ENCODE results near the gene BCR.
"Not testable (repeated sequence)": the region's sequence is repeated elsewhere in the genome, so short reads cannot be mapped to it uniquely, and the experiment has no call there.

The BCR gene

GRCh38 chr22:23301591-23301990, 121.3 kb downstream of the BCR start:
- no peak overlapping the region for H3K4me3 ChIP-seq (ENCODE audit: low read depth, low read length)

DNA sequence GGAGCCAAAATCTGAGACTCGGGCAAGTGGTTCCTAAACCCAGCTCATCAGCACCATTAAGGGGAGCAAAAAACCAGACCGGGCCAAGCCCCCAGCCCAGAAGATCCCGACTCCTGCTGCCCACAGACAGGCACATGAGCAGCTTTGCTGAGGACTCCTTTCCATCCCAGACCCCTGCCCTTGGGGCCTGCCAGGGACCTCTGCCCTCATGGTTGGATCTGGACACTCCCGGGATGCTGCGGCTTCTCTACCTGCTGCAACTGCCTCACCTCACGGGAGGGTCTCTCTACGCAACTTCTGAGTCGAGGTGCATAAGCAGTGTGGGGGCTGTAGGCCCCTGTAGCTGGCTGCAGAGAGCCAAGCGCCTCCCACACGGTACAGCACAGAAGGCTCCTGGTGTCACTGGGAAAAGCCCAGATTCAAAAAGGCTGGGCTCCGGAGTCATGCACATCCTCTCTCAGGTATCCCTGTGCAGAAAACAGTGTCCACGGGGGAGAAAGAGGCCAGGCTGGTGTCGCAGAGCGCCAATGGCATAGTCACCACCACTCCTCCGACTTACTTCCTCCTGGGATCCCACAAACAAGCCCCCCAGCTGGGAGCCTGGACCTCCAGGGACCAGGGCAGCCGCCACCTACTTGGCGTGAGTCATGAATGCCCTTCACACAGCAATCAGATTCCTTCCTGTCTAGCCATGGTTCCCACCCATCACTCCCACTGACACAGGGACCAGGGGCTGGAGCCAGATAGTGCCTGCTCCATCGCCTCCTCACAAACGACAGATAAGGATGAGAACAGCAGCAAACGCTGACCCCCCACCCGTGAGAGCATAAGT, 122.1 kb downstream of the BCR start:
- TF ChIP-seq, protein P1, sequence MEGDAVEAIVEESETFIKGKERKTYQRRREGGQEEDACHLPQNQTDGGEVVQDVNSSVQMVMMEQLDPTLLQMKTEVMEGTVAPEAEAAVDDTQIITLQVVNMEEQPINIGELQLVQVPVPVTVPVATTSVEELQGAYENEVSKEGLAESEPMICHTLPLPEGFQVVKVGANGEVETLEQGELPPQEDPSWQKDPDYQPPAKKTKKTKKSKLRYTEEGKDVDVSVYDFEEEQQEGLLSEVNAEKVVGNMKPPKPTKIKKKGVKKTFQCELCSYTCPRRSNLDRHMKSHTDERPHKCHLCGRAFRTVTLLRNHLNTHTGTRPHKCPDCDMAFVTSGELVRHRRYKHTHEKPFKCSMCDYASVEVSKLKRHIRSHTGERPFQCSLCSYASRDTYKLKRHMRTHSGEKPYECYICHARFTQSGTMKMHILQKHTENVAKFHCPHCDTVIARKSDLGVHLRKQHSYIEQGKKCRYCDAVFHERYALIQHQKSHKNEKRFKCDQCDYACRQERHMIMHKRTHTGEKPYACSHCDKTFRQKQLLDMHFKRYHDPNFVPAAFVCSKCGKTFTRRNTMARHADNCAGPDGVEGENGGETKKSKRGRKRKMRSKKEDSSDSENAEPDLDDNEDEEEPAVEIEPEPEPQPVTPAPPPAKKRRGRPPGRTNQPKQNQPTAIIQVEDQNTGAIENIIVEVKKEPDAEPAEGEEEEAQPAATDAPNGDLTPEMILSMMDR (IDR thresholded peaks at IDR 0.05; ENCODE audit: control insufficient read depth, extremely low read depth, insufficient read depth), result no peak
- no peak overlapping the region for H3K4me3 ChIP-seq (ENCODE audit: low read depth, low read length)
- no peak for DNase-seq (ENCODE audit: low read depth)

More at GRCh38 chr22:23301591-23301990, 121.3 kb downstream of the BCR start:
- no peak for DNase-seq (ENCODE audit: low read depth)
- TF ChIP-seq, protein P1 (IDR thresholded peaks at IDR 0.05; ENCODE audit: control insufficient read depth, extremely low read depth, insufficient read depth), result no peak

GRCh38 chr22:23305321-23305910, 125.1 kb downstream of the BCR start:
- DNase-seq (ENCODE audit: low read depth), result no peak
- no peak overlapping the region for H3K4me3 ChIP-seq (ENCODE audit: low read depth, low read length)
- TF ChIP-seq, protein P1 (IDR thresholded peaks at IDR 0.05; ENCODE audit: control insufficient read depth, extremely low read depth, insufficient read depth), result no peak

DNA sequence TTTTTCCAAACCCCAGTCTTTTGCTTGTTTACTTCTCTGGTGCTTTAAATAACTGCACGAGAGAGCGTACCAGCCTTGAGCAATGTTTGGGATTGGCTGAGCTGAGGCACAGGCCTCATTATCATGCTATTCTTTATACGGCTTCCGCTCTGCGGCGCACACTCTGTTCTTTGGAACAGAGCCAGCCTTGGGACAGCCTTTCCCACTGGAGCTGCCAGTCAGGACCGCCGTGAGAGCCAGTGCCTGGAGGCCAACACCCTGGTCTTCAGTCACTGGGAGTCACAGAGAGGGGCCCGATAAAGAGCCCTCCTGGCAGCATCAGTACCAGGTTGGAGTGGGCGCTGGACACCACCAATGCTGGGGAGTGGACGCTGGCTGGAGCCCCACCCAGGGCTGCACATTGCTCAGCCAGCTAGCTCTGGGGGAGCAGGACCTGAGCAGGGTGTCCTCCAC, 125.6 kb downstream of the BCR start:
- no peak for DNase-seq (ENCODE audit: low read depth)
- H3K4me3 ChIP-seq (ENCODE audit: low read depth, low read length), result no peak overlapping the region
- TF ChIP-seq, protein P1 (IDR thresholded peaks at IDR 0.05; ENCODE audit: control insufficient read depth, extremely low read depth, insufficient read depth), result no peak

DNA sequence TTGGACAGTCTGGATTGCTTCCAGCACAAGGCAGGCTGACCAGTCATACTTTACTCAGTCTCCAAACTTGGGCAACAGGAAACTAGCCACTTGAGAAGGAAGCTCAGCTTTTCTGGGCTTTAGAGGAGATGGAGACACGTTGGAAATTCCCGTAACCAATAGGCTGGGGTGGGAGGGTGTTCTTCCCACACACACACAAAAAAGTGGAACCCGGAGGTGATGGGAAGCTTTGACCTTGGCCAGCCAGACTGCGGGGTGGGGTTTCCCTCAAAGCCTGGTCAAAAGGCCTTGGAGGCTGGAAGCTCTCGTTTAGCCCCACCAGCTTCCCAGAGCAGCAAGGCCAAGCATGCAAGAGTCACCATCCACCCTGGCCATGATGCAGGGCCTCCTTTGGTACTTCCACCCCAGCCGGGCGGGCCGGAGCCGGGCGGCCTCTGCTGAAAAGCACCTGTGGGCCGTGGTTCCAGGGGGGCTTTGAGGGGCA, 126.2 kb downstream of the BCR start:
- TF ChIP-seq, protein P1 (IDR thresholded peaks at IDR 0.05; ENCODE audit: control insufficient read depth, extremely low read depth, insufficient read depth), result no peak
- no peak overlapping the region for H3K4me3 ChIP-seq (ENCODE audit: low read depth, low read length)
- DNase-seq (ENCODE audit: low read depth), result no peak

DNA sequence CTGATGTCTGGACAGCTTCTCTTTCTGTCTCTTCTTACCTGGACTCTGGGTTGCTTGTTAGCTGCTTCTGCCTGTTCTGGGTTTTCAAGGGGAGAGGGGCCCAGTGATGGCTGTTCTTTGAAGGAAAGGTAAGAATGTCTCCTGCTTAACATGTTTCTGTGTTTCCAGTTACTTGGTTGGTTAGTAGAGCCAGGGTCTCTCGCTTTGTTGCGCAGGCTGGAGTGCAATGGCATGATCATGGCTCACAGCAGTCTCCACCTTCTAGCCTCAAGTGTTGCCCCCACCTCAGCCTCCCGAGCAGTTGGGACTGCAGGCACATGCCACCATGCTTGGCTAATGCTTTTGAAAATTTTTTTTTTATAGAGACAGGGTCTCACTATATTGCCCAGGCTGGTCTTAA, 126.6 kb downstream of the BCR start:
- H3K4me3 ChIP-seq (ENCODE audit: low read depth, low read length), result no peak overlapping the region
- TF ChIP-seq, protein P1 (IDR thresholded peaks at IDR 0.05; ENCODE audit: control insufficient read depth, extremely low read depth, insufficient read depth), result no peak
- DNase-seq (ENCODE audit: low read depth), result no peak

DNA sequence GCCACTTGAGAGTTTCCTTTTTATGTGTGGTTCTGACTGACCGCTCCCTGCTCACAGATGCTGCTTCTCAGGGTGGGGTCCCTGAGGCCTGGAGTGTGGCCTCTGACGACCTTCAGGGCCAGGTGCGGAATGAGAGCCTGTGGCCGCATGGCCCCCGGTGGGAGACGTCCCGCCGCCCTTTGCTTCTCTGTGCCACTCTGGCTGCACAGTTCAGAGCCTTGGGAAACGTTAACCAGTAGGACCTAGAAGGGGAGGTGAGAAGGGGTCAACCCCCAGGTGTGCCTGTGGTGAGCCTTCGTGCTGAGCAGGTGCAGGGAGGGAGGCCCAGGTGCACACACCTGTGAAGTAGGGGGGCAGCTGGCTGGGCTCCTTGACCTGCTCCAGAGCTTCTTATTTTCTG, 127.2 kb downstream of the BCR start:
- DNase-seq (ENCODE audit: low read depth); H3K4me3 ChIP-seq (ENCODE audit: low read depth, low read length): not testable (repeated sequence)

DNA sequence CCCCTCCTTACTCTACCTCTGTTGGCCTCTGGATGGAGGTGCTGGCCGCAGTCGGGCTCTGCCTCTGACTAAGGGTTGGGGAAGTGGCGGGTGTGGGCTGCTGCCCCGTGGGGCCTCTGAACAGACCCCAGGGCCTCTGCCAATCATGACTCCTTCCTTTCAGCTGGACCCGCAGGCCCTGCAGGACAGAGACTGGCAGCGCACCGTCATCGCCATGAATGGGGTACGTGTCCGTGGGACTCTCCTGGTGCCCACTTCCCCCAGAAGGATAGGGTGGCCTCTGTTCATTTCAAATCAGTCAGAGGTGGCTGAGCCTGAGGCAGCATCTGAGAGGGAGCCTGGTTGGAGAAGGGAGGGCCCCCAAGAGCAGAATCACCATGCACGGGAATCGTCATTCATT, 129.0 kb downstream of the BCR start:
- DNase-seq (ENCODE audit: low read depth); H3K4me3 ChIP-seq (ENCODE audit: low read depth, low read length): not testable (repeated sequence)

GRCh38 chr22:23310443-23311097, 130.3 kb downstream of the BCR start:
- H3K4me3 ChIP-seq (ENCODE audit: low read depth, low read length); DNase-seq (ENCODE audit: low read depth): not testable (repeated sequence)

DNA sequence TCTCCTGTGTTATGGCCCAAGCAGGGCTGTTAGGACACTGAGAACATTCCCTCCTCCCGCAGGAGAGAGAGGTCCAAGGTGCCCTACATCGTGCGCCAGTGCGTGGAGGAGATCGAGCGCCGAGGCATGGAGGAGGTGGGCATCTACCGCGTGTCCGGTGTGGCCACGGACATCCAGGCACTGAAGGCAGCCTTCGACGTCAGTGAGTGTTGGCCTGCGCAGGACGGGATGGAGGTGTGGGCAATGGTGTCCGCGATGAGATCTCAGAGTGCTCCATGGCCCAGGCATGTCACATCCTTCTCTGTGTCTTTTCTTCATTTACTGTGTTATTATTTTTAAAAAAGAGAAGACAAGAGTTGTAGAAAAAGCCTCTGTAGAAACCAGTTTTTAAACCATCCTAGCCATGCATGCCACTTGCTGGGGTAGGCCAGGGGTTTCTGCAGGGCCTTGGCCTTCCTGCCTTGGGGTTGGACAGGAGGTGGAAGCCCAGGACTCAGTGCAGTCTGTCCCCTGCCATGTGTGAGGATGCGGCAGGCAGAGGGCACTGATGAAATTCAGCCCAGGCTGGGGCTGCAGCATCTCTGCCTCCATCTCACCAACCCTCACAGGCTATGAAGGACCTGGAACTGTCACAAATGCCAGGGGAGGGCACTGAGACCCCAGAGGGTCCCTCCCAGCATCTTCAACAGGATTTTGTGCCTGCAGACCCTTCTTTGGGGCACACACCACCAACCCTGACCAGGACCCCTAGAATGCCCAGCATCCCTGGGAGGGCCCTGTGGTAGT, 131.5 kb downstream of the BCR start:
- H3K4me3 ChIP-seq (ENCODE audit: low read depth, low read length), result not testable (repeated sequence)

More for the DNA sequence above, 131.5 kb downstream of the BCR start:
- DNase-seq (ENCODE audit: low read depth), result not testable (repeated sequence)

Data from LNCaP clone FGC (cell line).